ENCODE results near the gene XYLT1. TPM values are rescaled to one million over a fixed set of nuclear protein-coding genes. Genes with fewer than 3 reads are reported as not detected.

The XYLT1 gene
- total RNA-seq, 1 experiment from 2014 or later: 7.5 TPM

DNA sequence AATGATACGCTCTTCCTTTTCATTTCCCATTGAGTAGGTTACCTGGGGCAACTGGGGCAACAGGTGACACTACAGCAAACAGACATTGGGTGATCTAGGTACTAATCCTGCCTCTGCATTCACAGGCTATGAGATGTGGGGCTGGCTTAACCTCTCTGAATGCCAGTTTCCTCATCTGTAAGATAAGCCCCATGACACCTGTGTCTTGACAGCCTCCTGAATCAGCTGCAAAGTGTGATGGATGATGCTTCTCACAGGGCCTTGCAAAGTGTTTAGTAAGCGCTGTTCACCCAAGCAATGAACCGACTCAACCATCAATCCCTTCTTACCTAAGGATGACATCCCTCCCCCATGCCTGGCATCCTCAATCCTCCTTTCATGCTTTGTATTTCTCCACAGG, 322.8 kb downstream of the XYLT1 start:
- Mint-ChIP-seq H3K4me3 (ENCODE audit: low read depth, unreplicated experiment) (no peak overlapping the region), H3K36me3 (ENCODE audit: insufficient read depth, unreplicated experiment) (no peaks in the 10 kb centered on the region), H3K9me3 (ENCODE audit: low read depth, unreplicated experiment) (no peaks in the 10 kb centered on the region), H3K27ac (ENCODE audit: unreplicated experiment) (no peak overlapping the region), H3K27me3 (ENCODE audit: unreplicated experiment) (no peaks in the 10 kb centered on the region), H3K4me1 (ENCODE audit: low read depth, unreplicated experiment) (no peaks in the 10 kb centered on the region)
- no TSS peak for BruUV-seq (replicated peaks)
- intact Hi-C loops (cut with micrococcal nuclease; ENCODE audit: unreplicated experiment): no loop called here
- TF ChIP-seq, protein P1, sequence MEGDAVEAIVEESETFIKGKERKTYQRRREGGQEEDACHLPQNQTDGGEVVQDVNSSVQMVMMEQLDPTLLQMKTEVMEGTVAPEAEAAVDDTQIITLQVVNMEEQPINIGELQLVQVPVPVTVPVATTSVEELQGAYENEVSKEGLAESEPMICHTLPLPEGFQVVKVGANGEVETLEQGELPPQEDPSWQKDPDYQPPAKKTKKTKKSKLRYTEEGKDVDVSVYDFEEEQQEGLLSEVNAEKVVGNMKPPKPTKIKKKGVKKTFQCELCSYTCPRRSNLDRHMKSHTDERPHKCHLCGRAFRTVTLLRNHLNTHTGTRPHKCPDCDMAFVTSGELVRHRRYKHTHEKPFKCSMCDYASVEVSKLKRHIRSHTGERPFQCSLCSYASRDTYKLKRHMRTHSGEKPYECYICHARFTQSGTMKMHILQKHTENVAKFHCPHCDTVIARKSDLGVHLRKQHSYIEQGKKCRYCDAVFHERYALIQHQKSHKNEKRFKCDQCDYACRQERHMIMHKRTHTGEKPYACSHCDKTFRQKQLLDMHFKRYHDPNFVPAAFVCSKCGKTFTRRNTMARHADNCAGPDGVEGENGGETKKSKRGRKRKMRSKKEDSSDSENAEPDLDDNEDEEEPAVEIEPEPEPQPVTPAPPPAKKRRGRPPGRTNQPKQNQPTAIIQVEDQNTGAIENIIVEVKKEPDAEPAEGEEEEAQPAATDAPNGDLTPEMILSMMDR (IDR thresholded peaks at IDR 0.05; ENCODE audit: unreplicated experiment): no peak
- no peak for DNase-seq
- CTCF ChIA-PET: no interaction called here

DNA sequence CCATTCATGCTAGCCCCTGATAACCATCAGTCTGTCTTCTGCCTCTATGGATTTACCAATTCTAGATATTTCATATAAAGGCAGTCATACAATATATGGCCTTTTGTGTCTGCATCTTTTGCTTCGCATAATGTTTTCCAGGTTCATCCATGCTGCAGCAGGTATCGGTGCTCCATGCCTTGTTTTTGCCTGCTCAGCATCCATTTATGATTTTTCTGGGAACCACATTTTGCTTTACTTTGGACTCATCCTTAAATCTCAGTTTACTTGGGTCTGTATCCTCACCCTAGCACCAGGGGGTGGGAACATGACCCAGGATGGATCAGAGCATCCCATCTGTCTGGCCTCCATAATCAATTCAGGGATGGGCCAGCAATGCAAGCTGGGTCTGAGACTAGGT, 325.7 kb downstream of the XYLT1 start:
- Mint-ChIP-seq H3K27me3 (ENCODE audit: unreplicated experiment) (no peaks in the 10 kb centered on the region), H3K36me3 (ENCODE audit: insufficient read depth, unreplicated experiment) (no peaks in the 10 kb centered on the region), H3K27ac (ENCODE audit: unreplicated experiment) (no peak overlapping the region), H3K4me1 (ENCODE audit: low read depth, unreplicated experiment) (no peaks in the 10 kb centered on the region), H3K9me3 (ENCODE audit: low read depth, unreplicated experiment) (no peaks in the 10 kb centered on the region), H3K4me3 (ENCODE audit: low read depth, unreplicated experiment) (no peak overlapping the region)
- CTCF ChIA-PET: no interaction called here
- DNase-seq: no peak
- intact Hi-C loops (cut with micrococcal nuclease; ENCODE audit: unreplicated experiment): no loop called here
- TF ChIP-seq, protein P1 (IDR thresholded peaks at IDR 0.05; ENCODE audit: unreplicated experiment): no peak
- BruUV-seq (replicated peaks): no TSS peak

DNA sequence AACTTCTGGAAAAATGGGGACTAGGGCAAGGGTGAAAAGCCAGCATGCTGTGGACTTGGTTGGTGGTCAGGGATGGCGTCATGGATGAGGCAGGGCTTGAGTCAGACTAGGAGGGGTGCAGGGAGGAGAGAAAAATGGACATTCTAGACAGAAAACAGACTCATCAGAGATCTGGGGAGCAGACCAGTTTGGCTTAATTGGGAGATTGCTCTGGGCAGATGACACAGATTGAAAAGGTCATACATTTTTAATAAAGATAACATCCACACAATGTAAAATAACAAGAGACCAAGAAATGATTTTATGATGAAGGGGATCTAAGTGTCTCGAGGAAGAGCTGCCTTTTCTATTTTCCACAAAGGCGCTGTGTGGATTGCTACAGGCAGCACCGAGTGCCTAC, 326.3 kb downstream of the XYLT1 start:
- Mint-ChIP-seq H3K4me3 (ENCODE audit: low read depth, unreplicated experiment) (no peak overlapping the region), H3K9me3 (ENCODE audit: low read depth, unreplicated experiment) (no peaks in the 10 kb centered on the region), H3K4me1 (ENCODE audit: low read depth, unreplicated experiment) (no peaks in the 10 kb centered on the region), H3K27ac (ENCODE audit: unreplicated experiment) (no peak overlapping the region), H3K36me3 (ENCODE audit: insufficient read depth, unreplicated experiment) (no peaks in the 10 kb centered on the region), H3K27me3 (ENCODE audit: unreplicated experiment) (no peaks in the 10 kb centered on the region)
- TF ChIP-seq, protein P1 (IDR thresholded peaks at IDR 0.05; ENCODE audit: unreplicated experiment): no peak
- BruUV-seq (replicated peaks): no TSS peak
- CTCF ChIA-PET: no interaction called here
- DNase-seq: no peak
- intact Hi-C loops (cut with micrococcal nuclease; ENCODE audit: unreplicated experiment): no loop called here

DNA sequence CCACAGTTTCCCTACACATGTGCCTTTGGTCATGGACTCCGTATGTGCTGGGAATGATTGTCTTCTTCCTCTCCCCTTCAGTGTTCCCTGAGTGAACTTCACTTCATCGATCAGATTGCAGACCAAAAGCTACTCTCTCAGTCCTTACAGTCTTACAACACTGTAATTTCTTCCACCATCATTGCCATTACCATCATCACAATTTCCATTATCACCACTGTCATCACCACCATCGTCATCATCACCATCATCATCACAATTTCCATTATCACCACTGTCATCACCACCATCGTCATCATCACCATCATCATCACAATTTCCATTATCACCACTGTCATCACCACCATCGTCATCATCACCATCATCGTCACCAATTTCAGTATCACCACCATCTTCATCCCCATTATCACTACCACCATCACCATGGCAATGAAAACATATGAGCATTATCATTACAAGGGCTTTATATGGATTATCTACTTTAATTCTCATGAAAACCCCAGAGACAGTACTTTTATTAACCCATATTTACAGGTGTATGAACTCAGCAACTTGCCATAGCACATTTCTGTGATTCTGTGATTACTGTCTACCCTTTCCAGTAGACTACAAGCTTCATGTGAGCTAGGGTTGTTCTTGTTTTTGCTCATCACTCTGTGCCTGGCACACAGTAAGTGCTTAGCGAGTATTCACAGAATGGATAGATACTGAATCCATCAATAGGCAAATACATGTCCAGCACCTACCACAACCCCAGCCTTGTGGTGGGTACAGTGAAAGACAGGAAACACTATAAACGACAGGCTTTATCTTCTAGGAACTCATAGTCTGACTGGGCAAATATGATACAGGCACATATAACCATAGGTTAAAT, 327.0 kb downstream of the XYLT1 start:
- no peak overlapping the region for H3K4me3 Mint-ChIP-seq (ENCODE audit: low read depth, unreplicated experiment)
- TF ChIP-seq, protein P1 (IDR thresholded peaks at IDR 0.05; ENCODE audit: unreplicated experiment): no peak

More for the DNA sequence above, 327.0 kb downstream of the XYLT1 start:
- no peaks in the 10 kb centered on the region for H3K36me3 Mint-ChIP-seq (ENCODE audit: insufficient read depth, unreplicated experiment)
- no TSS peak for BruUV-seq (replicated peaks)
- H3K9me3 Mint-ChIP-seq (ENCODE audit: low read depth, unreplicated experiment): no peaks in the 10 kb centered on the region
- CTCF ChIA-PET: no interaction called here
- no peak overlapping the region for H3K27ac Mint-ChIP-seq (ENCODE audit: unreplicated experiment)
- intact Hi-C loops (cut with micrococcal nuclease; ENCODE audit: unreplicated experiment): no loop called here
- H3K27me3 Mint-ChIP-seq (ENCODE audit: unreplicated experiment): no peaks in the 10 kb centered on the region
- no peak for DNase-seq
- H3K4me1 Mint-ChIP-seq (ENCODE audit: low read depth, unreplicated experiment): no peaks in the 10 kb centered on the region
